MCF 10A (cell line): Measurements from ENCODE around the gene SPNS1. TPM values are rescaled to one million over a fixed set of nuclear protein-coding genes. Genes with fewer than 3 reads are reported as not detected.

ENCODE experiments used
- BruUV-seq: library from RNA; stranded (reverse); fragments of 400-500 nt; replicated peaks from 2 replicates; lab custom pipeline; 2021; lab: Mats Ljungman, UMichigan
- CTCF ChIA-PET: fragments of 300-600 bp; sonication (Branson Sonifier 250); formaldehyde crosslinking; extraction: SDS; loops from one replicate; lab custom pipeline; 2021; ENCODE audit warnings: antibody characterized with exemption, inconsistent platforms; lab: Yijun Ruan, JAX
- POLR2A ChIA-PET: fragments of 300-600, 350-650 bp; sonication (Branson Sonifier 250); formaldehyde crosslinking; extraction: SDS; loops from one replicate; lab custom pipeline; 2020; ENCODE audit warnings: antibody characterized with exemption, inconsistent platforms; lab: Yijun Ruan, JAX
- DNase-seq: peaks from one replicate; pipeline ENCODE4 v3.0.0-alpha.2; 2018; ENCODE audit not compliant: unreplicated experiment
- H3K27ac Mint-ChIP-seq: one replicate; pipeline ENCODE4 v1.8.0; 2022; ENCODE audit warnings: mild to moderate bottlenecking, low read depth, mixed read lengths; ENCODE audit not compliant: unreplicated experiment
- H3K27me3 Mint-ChIP-seq: one replicate; pipeline ENCODE4 v1.8.0; 2022; ENCODE audit warnings: mixed read lengths; ENCODE audit not compliant: insufficient read depth, unreplicated experiment
- H3K36me3 Mint-ChIP-seq: one replicate; pipeline ENCODE4 v1.8.0; 2022; ENCODE audit warnings: mild to moderate bottlenecking, moderate library complexity, mixed read lengths; ENCODE audit not compliant: insufficient read depth, unreplicated experiment
- H3K4me1 Mint-ChIP-seq: one replicate; pipeline ENCODE4 v1.8.0; 2022; ENCODE audit warnings: mixed read lengths; ENCODE audit not compliant: insufficient read depth, unreplicated experiment
- H3K4me3 Mint-ChIP-seq: one replicate; pipeline ENCODE4 v1.8.0; 2022; ENCODE audit warnings: mild to moderate bottlenecking, moderate library complexity, mixed read lengths; ENCODE audit not compliant: unreplicated experiment
- H3K9me3 Mint-ChIP-seq: one replicate; pipeline ENCODE4 v1.8.0; 2022; ENCODE audit warnings: mixed read lengths; ENCODE audit not compliant: unreplicated experiment
- CTCF ChIP-seq: fragments of 200-600 bp; IDR thresholded peaks from one replicate; pipeline ENCODE4 v1.8.0; 2022; ENCODE audit warnings: antibody characterized with exemption, mild to moderate bottlenecking; ENCODE audit not compliant: unreplicated experiment
- intact Hi-C: fragments of 100-400 bp; cut with micrococcal nuclease; formaldehyde crosslinking; loops from 2 replicates; pipeline ENCODE4 v1.14.1; 2022
- total RNA-seq: library from RNA; stranded (reverse); gene quantifications from 2 replicates; pipeline ENCODE4 v1.2.3, GENCODE V29; 2022

The SPNS1 gene
- total RNA-seq, 1 experiment from 2014 or later, result 25.2 TPM

- DNase-seq, result no peak
- ChIA-PET CTCF (interaction anchor here (1.0 kb wide), 1 partner anchor 10 kb away, joined by 4 read pairs; no protein-coding TSS in a partner anchor), POLR2A (no interaction called here)
- Mint-ChIP-seq H3K36me3 (peaks cover 7% of the 10 kb centered on the region), H3K27ac (no peak overlapping the region), H3K4me1 (no peaks in the 10 kb centered on the region), H3K27me3 (no peaks in the 10 kb centered on the region), H3K4me3 (no peak overlapping the region), H3K9me3 (peaks cover 11% of the 10 kb centered on the region)
- no TSS peak for BruUV-seq
- no peak for TF ChIP-seq CTCF
- intact Hi-C loops, result no loop called here
These were observed 17.1 kb downstream of the SPNS1 start for GRCh38 chr16:28991687-28992086.

- ChIA-PET CTCF (no interaction called here), POLR2A (interaction anchor here (1.2 kb wide), 1 partner anchor 8 kb away, joined by 3 read pairs; no protein-coding TSS in a partner anchor)
- Mint-ChIP-seq H3K36me3 (peaks cover under 1% of the 10 kb centered on the region), H3K27ac (no peak overlapping the region), H3K4me1 (no peaks in the 10 kb centered on the region), H3K9me3 (peaks cover 3% of the 10 kb centered on the region), H3K4me3 (no peak overlapping the region), H3K27me3 (no peaks in the 10 kb centered on the region)
- BruUV-seq, result no TSS peak
- TF ChIP-seq CTCF, result no peak
- intact Hi-C loops, result no loop called here
- no peak for DNase-seq
These were observed 17.9 kb downstream of the SPNS1 start for GRCh38 chr16:28992496-28992895.

GRCh38 chr16:28998837-28999236 lies 24.3 kb downstream of the SPNS1 start:
- POLR2A ChIA-PET, result interaction anchor here (0.8 to 1.2 kb wide), 2 partner anchors 18 to 20 kb away, joined by 3 read pairs; no protein-coding TSS in a partner anchor
- H3K27me3 Mint-ChIP-seq, result peaks cover 19% of the 10 kb centered on the region
- H3K4me1 Mint-ChIP-seq, result no peaks in the 10 kb centered on the region
- intact Hi-C loops, result no loop called here
- no peak overlapping the region for H3K4me3 Mint-ChIP-seq
- no TSS peak for BruUV-seq
- no peak for DNase-seq
- CTCF ChIA-PET, result interaction anchor here (0.6 to 1.3 kb wide), 2 partner anchors 21 to 33 kb away, joined by 5 to 7 read pairs; no protein-coding TSS in a partner anchor
- no peak for TF ChIP-seq CTCF
- H3K36me3 Mint-ChIP-seq, result no peaks in the 10 kb centered on the region
- H3K9me3 Mint-ChIP-seq, result no peaks in the 10 kb centered on the region
- H3K27ac Mint-ChIP-seq, result no peak overlapping the region

GRCh38 chr16:28999577-28999976 lies 25.0 kb downstream of the SPNS1 start:
- Mint-ChIP-seq H3K4me3 (no peak overlapping the region), H3K9me3 (no peaks in the 10 kb centered on the region), H3K36me3 (no peaks in the 10 kb centered on the region), H3K27me3 (peaks cover 23% of the 10 kb centered on the region), H3K27ac (no peak overlapping the region), H3K4me1 (no peaks in the 10 kb centered on the region)
- TF ChIP-seq CTCF, result no peak
- CTCF ChIA-PET, result interaction anchor here (0.6 to 1.3 kb wide), 2 partner anchors 22 to 32 kb away, joined by 5 to 7 read pairs; no protein-coding TSS in a partner anchor
- no peak for DNase-seq
- BruUV-seq, result no TSS peak
- POLR2A ChIA-PET, result interaction anchor here (1.2 kb wide), 1 partner anchor 19 kb away, joined by 3 read pairs; no protein-coding TSS in a partner anchor
- intact Hi-C loops, result no loop called here
